HepG2 (cell line): ENCODE data around the gene MRPL30. TPM values are rescaled to one million over a fixed set of nuclear protein-coding genes. Genes with fewer than 3 reads are reported as not detected.

Experiments
- AGO1 ChIP-seq: fragments of 200-400 bp; formaldehyde crosslinking; IDR thresholded peaks from 2 replicates; pipeline ENCODE4 v1.6.1; 2017; ENCODE audit warnings: mild to moderate bottlenecking, low read depth, low read length, moderate library complexity; ENCODE audit not compliant: poor library complexity, severe bottlenecking
- ATF7 ChIP-seq, 2 experiments: fragments of 450-650 bp in 1 of 2; sonication (generic) in 1 of 2; formaldehyde crosslinking in 1 of 2; IDR thresholded peaks; 2 replicates each; pipeline versions ENCODE4 v1.4.0 to v1.6.1; 2016 to 2020; ENCODE audit warnings: antibody characterized with exemption in 1 of 2, mild to moderate bottlenecking in 1 of 2, missing genetic modification reagents in 1 of 2
- NFATC3 ChIP-seq: sonication (generic); formaldehyde crosslinking; IDR thresholded peaks from 2 replicates; pipeline ENCODE4 v1.5.1; 2020; ENCODE audit warnings: mild to moderate bottlenecking, missing genetic modification reagents
- POLR2AphosphoS2 ChIP-seq: IDR thresholded peaks from 2 replicates; pipeline ENCODE4 v1.6.1; 2011; ENCODE audit warnings: low read depth, low read length, improper control_type of control experiment
- SMC3 ChIP-seq: IDR thresholded peaks from 2 replicates; pipeline ENCODE4 v1.6.1; 2011; ENCODE audit warnings: low read length, improper control_type of control experiment
- ZBTB40 ChIP-seq, 2 experiments: fragments of 450-650 bp in 1 of 2; sonication (generic) in 1 of 2; formaldehyde crosslinking in 1 of 2; IDR thresholded peaks; 2 replicates each; pipeline versions ENCODE4 v1.6.1 to v1.8.0; 2016 to 2022; ENCODE audit warnings: antibody characterized with exemption in 1 of 2, mild to moderate bottlenecking in 1 of 2, missing genetic modification reagents in 1 of 2
- ZBTB43 ChIP-seq: sonication (generic); formaldehyde crosslinking; conservative IDR thresholded peaks from 2 replicates; pipeline ENCODE4 v1.4.0; 2020; ENCODE audit warnings: missing genetic modification reagents
- ZNF30 ChIP-seq: sonication (generic); formaldehyde crosslinking; IDR thresholded peaks from 2 replicates; pipeline ENCODE4 v1.5.0; 2020; ENCODE audit warnings: mild to moderate bottlenecking, missing genetic modification reagents
- ZNF644 ChIP-seq: IDR thresholded peaks from 2 replicates; pipeline ENCODE4 v1.6.1; 2016; ENCODE audit warnings: low read depth
- ZNF670 ChIP-seq: sonication (generic); formaldehyde crosslinking; IDR thresholded peaks from 2 replicates; pipeline ENCODE4 v1.8.0; 2022; ENCODE audit warnings: mild to moderate bottlenecking, missing genetic modification reagents, borderline replicate concordance
- polyA plus RNA-seq, 8 experiments: library from polyadenylated mRNA; depleted of rRNA in 3 of 8; stranded (reverse) in 7 of 8; unstranded in 1 of 8; fragments of >200 nt; fragmentation: Illumina TruSeq in 4 of 8; extraction: Trizol in 4 of 8; gene quantifications; 2 replicates each; pipeline versions ENCODE4 v1.2.1 to v1.2.3, GENCODE V29; 2011 to 2016; ENCODE audit warnings: low read depth in 4 of 8, missing spikeins in 1 of 8, mixed read lengths in 1 of 8; ENCODE audit not compliant: insufficient read depth in 1 of 8
- total RNA-seq, 5 experiments: library from RNA; depleted of rRNA; stranded (reverse); fragments of >200 nt; fragmentation: Illumina TruSeq; extraction: Trizol; gene quantifications; 2 replicates each; pipeline ENCODE4 v1.2.3, GENCODE V29; 2016; ENCODE audit warnings: low read depth in 1 of 5
- TF ChIP-seq, protein P1 (sequence below): sonication (generic); formaldehyde crosslinking; IDR thresholded peaks from 2 replicates; pipeline ENCODE4 v1.4.0; 2020; ENCODE audit warnings: missing genetic modification reagents
- TF ChIP-seq, protein P2 (sequence below): sonication (generic); formaldehyde crosslinking; IDR thresholded peaks from 2 replicates; pipeline ENCODE4 v1.4.0; 2020; ENCODE audit warnings: low read depth, mild to moderate bottlenecking, missing genetic modification reagents

Gene MRPL30
- total and polyA plus RNA-seq, 2 of the 13 experiments (the other 11 are each of a cell fraction or from before 2014, with no cell fraction given): 30.2 to 75.3 TPM

GRCh38 chr2:99180755-99181623 is at the start of gene MRPL30, which contains the start of gene MITD1 (continued):
- TF ChIP-seq, protein P1, sequence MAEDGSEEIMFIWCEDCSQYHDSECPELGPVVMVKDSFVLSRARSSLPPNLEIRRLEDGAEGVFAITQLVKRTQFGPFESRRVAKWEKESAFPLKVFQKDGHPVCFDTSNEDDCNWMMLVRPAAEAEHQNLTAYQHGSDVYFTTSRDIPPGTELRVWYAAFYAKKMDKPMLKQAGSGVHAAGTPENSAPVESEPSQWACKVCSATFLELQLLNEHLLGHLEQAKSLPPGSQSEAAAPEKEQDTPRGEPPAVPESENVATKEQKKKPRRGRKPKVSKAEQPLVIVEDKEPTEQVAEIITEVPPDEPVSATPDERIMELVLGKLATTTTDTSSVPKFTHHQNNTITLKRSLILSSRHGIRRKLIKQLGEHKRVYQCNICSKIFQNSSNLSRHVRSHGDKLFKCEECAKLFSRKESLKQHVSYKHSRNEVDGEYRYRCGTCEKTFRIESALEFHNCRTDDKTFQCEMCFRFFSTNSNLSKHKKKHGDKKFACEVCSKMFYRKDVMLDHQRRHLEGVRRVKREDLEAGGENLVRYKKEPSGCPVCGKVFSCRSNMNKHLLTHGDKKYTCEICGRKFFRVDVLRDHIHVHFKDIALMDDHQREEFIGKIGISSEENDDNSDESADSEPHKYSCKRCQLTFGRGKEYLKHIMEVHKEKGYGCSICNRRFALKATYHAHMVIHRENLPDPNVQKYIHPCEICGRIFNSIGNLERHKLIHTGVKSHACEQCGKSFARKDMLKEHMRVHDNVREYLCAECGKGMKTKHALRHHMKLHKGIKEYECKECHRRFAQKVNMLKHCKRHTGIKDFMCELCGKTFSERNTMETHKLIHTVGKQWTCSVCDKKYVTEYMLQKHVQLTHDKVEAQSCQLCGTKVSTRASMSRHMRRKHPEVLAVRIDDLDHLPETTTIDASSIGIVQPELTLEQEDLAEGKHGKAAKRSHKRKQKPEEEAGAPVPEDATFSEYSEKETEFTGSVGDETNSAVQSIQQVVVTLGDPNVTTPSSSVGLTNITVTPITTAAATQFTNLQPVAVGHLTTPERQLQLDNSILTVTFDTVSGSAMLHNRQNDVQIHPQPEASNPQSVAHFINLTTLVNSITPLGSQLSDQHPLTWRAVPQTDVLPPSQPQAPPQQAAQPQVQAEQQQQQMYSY: no peak; the same call in 1 of the 2 replicates
- peak; percentile 41 for TF ChIP-seq SMC3
- peak; percentile 3; the same call in 1 of the 2 replicates for TF ChIP-seq ZNF644 (CRISPR knock-in tag)
- TF ChIP-seq NFATC3 (CRISPR knock-in tag): peak; percentile 99
- no peak for TF ChIP-seq ATF7 (IDR thresholded peaks at IDR 0.05)
- peak; percentile 69 for TF ChIP-seq ATF7 (CRISPR knock-in tag; IDR thresholded peaks at IDR 0.05)
- TF ChIP-seq, protein P2, sequence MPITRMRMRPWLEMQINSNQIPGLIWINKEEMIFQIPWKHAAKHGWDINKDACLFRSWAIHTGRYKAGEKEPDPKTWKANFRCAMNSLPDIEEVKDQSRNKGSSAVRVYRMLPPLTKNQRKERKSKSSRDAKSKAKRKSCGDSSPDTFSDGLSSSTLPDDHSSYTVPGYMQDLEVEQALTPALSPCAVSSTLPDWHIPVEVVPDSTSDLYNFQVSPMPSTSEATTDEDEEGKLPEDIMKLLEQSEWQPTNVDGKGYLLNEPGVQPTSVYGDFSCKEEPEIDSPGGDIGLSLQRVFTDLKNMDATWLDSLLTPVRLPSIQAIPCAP (CRISPR knock-in tag): no peak
- peak; percentile 70; the same call in 1 of the 2 replicates for TF ChIP-seq ZBTB43
- no peak; the same call in 1 of the 2 replicates for TF ChIP-seq POLR2AphosphoS2
- peak; percentile 99 for TF ChIP-seq ZNF670 (CRISPR knock-in tag)
- no peak; the same call in 1 of the 2 replicates for TF ChIP-seq ZNF30 (CRISPR knock-in tag)
- no peak for TF ChIP-seq AGO1
- TF ChIP-seq ZBTB40 (IDR thresholded peaks at IDR 0.05): peak; percentile 90
- peak; percentile 84 for TF ChIP-seq ZBTB40 (CRISPR knock-in tag; IDR thresholded peaks at IDR 0.05)
